SIG-M5 (cell line): Measurements from ENCODE around the gene KSR1.
"Not testable (repeated sequence)": the region's sequence is repeated elsewhere in the genome, so short reads cannot be mapped to it uniquely, and the experiment has no call there.

Experiments used
- DNase-seq: peaks from one replicate; lab custom pipeline; 2025; lab: John Stamatoyannopoulos, UW

The KSR1 gene

GRCh38 chr17:27426471-27426870, 29.8 kb upstream of the KSR1 start:
- DNase-seq, result not testable (repeated sequence)

DNA sequence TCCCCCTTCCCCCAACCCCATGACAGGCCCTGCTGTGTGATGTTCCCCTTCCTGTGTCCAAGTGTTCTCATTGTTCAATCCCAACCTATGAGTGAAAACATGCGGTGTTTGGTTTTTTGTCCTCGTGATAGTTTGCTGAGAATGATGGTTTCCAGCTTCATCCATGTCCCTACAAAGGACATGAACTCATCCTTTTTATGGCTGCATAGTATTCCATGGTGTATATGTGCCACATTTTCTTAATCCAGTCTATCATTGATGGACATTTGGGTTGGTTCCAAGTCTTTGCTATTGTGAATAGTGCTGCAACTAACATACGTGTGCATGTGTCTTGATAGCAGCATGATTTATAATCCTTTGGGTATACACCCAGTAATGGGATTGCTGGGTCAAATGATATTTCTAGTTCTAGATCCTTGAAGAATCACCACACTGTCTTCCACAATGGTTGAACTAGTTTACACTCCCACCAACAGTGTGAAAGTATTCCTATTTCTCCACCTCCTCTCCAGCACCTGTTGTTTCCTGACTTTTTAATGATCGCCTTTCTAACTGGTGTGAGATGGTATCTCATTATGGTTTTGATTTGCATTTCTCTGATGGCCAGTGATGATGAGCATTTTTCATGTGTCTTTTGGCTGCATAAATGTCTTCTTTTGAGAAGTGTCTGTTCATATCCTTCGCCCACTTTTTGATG, 28.9 kb upstream of the KSR1 start:
- not testable (repeated sequence) for DNase-seq

DNA sequence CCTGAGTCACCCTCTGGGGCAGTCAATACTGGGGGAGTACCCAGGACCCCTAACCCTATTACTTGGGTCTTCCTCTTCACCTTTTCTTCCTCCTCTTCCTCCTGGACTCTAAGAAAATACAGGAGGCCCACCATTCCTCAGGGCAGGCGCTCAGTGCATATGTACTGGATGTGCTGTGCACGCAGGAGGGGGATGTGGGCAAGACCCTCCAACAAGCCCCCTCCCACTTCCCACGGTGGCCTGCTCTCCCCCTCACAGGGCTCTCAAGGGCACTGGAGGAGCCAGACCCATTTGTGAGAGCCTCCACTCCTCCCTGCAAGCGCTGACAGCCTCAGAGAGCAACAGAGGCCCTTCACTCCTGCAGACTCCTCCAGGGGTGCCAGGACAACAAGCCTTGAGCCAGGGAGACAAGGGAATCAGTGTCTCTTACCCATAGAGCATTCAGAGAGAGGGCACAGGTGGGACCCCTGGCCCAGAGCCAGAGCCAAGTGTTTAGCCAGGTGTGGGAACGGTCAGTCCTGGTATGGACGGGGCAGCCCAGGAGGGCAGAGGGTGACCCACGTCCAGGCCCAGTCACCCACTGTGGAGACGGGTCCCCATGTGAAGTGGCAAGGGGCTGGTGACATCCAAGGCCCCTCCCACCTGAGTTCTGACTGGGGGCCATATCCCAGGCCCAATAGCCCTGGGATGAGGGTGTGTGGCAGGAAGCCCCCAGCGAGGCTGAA, 27.3 kb upstream of the KSR1 start:
- DNase-seq, result no peak

DNA sequence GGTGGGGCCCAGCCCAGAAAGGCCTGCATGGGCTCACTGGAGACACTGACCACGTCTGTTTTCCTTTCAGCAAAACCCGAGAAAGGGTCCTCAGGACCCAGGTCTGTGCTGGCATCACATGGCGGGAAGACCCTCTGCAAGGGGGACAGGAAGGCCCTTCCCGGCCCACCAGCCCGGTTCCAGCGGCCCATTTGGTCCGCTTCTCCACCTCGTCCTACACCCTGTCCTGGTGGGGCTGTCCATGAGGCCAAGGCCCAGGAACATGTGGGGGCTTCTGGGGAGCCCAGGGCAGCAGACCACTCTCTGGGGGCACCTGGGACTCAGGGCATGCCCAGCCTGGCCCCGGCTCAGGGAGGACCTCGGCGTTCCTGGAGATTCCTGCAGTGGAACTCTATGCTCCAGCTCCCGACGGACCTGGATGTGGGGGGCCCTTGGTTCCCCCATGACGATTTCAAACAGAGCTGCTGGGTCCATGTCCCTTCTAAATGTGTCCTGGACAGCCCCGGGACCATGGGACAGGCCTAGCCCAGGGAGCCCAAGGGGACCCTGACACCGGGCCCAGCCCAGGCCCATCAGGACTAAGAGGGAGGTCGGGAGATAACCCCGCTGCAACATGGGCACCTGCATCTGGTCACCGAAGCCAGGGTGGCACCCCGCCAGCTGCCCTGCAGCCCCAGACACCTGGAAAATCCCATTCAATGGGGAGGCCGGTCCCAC, 26.4 kb upstream of the KSR1 start:
- DNase-seq, result no peak

DNA sequence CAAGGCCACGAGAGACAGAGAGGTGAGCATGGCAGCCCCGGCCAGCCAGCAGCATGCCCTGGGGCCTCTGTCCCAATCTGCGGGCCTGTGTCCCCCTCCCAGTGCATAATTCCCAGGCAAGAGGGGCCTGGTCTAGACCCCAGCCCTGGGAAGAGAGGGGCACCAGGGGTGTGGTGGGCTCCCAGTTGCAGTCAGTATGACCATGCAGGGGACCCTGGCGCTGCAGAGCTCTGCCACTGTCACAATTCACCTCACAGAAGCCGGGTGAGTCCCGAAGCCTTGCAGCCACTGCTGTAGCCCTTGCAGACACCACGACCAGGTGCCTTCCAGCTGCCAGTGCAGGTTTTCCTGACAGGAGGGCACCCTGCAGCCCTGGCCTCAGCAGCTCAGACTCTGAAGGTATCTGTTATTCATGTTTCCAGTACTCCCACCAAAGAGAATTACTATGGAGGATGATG, 25.8 kb upstream of the KSR1 start:
- no peak for DNase-seq

- no peak for DNase-seq
These were observed 25.3 kb upstream of the KSR1 start for GRCh38 chr17:27430882-27431491.

- no peak for DNase-seq
These were observed 22.7 kb upstream of the KSR1 start for GRCh38 chr17:27433521-27433920.

GRCh38 chr17:27435431-27436070, 20.7 kb upstream of the KSR1 start:
- not testable (repeated sequence) for DNase-seq

- DNase-seq, result no peak
These were observed 17.8 kb upstream of the KSR1 start for GRCh38 chr17:27438348-27438998.

GRCh38 chr17:27439342-27439741, 16.9 kb upstream of the KSR1 start:
- no peak for DNase-seq

- no peak for DNase-seq
These were observed 13.5 kb upstream of the KSR1 start for GRCh38 chr17:27442702-27443101.

DNA sequence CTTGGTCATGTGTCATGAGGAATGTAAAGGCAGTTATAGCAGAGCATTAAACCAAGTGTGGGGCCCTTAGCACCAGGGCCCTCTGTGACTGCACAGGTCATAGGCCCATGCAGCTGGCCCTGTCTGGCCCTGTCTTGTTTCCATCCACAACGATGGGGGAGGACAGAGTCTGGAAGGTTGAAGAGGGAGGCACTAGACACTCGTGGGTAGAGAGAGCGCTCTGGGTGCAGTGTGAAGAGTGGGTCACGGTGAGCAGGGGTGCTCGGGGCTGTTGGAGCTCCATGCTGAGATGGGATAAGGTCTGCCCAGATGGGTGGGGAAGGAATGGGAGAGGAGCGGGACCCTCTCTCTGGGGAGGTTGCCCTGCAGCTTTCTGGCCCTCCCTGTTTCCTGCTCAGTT, 12.8 kb upstream of the KSR1 start:
- no peak for DNase-seq

DNA sequence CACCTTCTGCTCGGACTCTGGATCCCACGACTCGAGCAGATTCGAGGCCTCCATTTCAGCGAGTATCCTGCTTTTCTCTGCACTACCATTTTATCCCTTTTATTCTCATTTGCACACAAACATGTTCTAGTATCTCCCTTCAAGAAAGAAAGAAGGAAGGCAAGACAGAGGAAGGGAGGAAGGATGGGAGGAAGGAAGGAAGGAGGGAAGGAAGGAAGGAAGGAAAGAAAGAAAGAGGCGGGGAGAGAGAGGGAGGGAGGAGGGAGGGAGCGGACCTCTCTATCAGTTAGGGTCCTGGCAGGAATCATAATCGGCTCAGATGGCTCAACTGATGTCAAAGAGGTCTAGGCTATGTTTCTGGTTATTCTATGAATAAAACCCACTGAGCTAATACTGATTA, 10.3 kb upstream of the KSR1 start:
- no peak for DNase-seq

GRCh38 chr17:27446569-27447301, 9.5 kb upstream of the KSR1 start:
- DNase-seq, result no peak

DNA sequence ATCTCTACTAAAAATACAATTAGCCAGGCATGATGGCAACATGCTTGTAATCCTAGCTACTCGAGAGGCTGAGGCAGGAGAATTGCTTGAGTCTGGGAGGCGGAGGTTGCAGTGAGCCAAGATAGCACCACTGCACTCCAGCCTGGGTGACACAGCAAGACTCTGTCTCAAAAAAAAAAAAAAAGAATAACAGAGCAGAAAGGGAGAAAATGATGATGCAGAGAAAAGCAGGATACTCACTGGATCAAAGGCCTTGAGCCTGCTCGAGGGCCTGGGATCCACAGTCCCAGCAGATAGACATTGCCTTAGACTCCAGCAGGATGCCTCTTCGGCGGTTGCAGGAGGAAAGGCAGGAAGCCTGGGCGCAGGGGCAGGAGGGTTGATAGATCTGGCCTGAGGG, 7.7 kb upstream of the KSR1 start:
- not testable (repeated sequence) for DNase-seq

GRCh38 chr17:27449541-27449940, 6.7 kb upstream of the KSR1 start:
- DNase-seq, result no peak

GRCh38 chr17:27449988-27450387, 6.3 kb upstream of the KSR1 start:
- no peak for DNase-seq

DNA sequence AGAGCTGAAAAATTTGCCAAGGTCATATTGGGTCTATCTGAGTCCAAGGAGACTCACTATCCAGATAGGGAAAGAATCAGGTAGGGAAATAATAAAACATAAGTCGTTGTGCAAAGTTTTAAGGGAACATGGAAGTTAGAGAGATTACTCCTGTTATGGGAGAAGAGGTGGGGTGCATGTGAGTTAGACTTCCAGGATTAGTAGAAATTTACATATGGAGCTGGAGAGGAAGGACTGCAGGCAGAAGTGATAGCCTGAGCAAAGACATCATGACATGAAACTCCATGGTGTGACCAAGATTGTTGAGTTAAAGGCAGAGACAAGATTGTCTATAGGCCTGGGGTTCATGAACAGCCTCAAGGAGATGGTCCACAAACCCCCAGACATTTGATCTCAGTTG, 5.8 kb upstream of the KSR1 start:
- no peak for DNase-seq

- DNase-seq, result no peak
These were observed 4.3 kb upstream of the KSR1 start for GRCh38 chr17:27451906-27452305.

DNA sequence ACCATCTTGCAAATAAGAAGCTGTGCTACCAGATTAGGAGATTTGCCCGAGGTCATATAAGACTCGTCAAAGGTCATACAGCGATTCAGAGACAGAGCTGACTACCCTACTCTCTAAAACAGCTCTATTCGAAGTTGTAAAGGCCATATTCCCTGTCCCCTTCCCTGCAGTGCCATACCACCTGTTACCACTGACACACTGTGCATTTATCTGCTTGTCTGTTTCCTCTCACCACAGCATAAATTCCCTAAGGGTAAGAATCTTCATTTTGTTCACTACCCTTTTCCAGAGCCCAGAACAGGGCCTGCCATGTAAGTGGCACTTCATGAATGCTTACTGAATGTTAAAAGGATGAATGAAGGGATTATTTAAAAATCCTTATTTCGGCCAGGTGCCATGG, 3.4 kb upstream of the KSR1 start:
- no peak for DNase-seq

GRCh38 chr17:27453471-27453870, 2.8 kb upstream of the KSR1 start:
- DNase-seq, result no peak
